H1 (cell line): ENCODE results near the gene CHTF18. TPM values are rescaled to one million over a fixed set of nuclear protein-coding genes. Genes with fewer than 3 reads are reported as not detected.

Experiments used
- CTCF ChIA-PET: fragments of 300-600 bp; sonication (Branson Sonifier 250); formaldehyde crosslinking; loops from one replicate; lab custom pipeline; 2021; ENCODE audit not compliant: partially characterized antibody; lab: Charles Lee
- POLR2A ChIA-PET: fragments of 300-600 bp; sonication (Branson Sonifier 250); formaldehyde crosslinking; loops from one replicate; lab custom pipeline; 2021; ENCODE audit warnings: inconsistent platforms; ENCODE audit not compliant: partially characterized antibody; lab: Charles Lee
- DNase-seq, 2 experiments: peaks; one replicate each; pipeline versions ENCODE4 v3.0.0 to v3.0.0-alpha.2; 2010 to 2022; ENCODE audit warnings: low spot score in 2 of 2, low read depth in 1 of 2, mixed read lengths in 1 of 2
- FAIRE-seq: peaks from 2 replicates; lab custom pipeline; 2011; peaks lifted over from hg19 to GRCh38; lab: Jason Lieb, UNC
- H2AFZ ChIP-seq: 2 replicates; pipeline ENCODE4 v1.8.1; 2012; ENCODE audit warnings: low read length, inconsistent platforms
- H2AK5ac ChIP-seq: 2 replicates; pipeline ENCODE4 v1.6.1; 2013; ENCODE audit warnings: low read depth, low read length
- H2BK120ac ChIP-seq: replicated peaks from 2 replicates; pipeline ENCODE3; 2013; ENCODE audit warnings: low read depth, low read length, inconsistent platforms
- H2BK12ac ChIP-seq: 2 replicates; pipeline ENCODE4 v1.6.1; 2013; ENCODE audit warnings: low read depth, low read length
- H2BK15ac ChIP-seq: 2 replicates; pipeline ENCODE4 v1.6.1; 2013; ENCODE audit warnings: low read length
- H2BK20ac ChIP-seq: 2 replicates; pipeline ENCODE4 v1.6.1; 2013; ENCODE audit warnings: low read length
- H2BK5ac ChIP-seq: 2 replicates; pipeline ENCODE4 v1.6.1; 2013; ENCODE audit warnings: low read depth, low read length
- H3K14ac ChIP-seq: 2 replicates; pipeline ENCODE4 v1.6.1; 2013; ENCODE audit warnings: inconsistent platforms; ENCODE audit not compliant: insufficient read length
- H3K18ac ChIP-seq: 2 replicates; pipeline ENCODE4 v1.6.1; 2013; ENCODE audit warnings: low read length; ENCODE audit errors: extremely low read depth
- H3K23ac ChIP-seq: 2 replicates; pipeline ENCODE4 v1.6.1; 2013; ENCODE audit warnings: inconsistent platforms; ENCODE audit not compliant: insufficient read length
- H3K23me2 ChIP-seq: 2 replicates; pipeline ENCODE4 v1.6.1; 2013; ENCODE audit warnings: low read depth, low read length
- H3K27ac ChIP-seq: 2 replicates; pipeline ENCODE4 v1.6.1; 2011; ENCODE audit warnings: low read depth, low read length, inconsistent platforms
- H3K27me3 ChIP-seq, 4 experiments: replicated peaks in 1 of 4; 1 replicate in 1 of 4; 2 replicates in 3 of 4; pipeline versions ENCODE4 v1.6.1 to v1.8.1; 2011 to 2013; ENCODE audit warnings: low read length in 3 of 4, mild to moderate bottlenecking in 3 of 4, inconsistent platforms in 2 of 4, mixed read lengths in 2 of 4, moderate library complexity in 1 of 4; ENCODE audit not compliant: control insufficient read depth in 3 of 4, insufficient read depth in 3 of 4; ENCODE audit errors: extremely low read depth in 1 of 4
- H3K36me3 ChIP-seq, 4 experiments: 2 replicates each; pipeline versions ENCODE4 v1.6.1 to v1.8.1; 2011 to 2013; ENCODE audit warnings: mild to moderate bottlenecking in 4 of 4, low read length in 3 of 4, moderate library complexity in 2 of 4, control low read depth in 1 of 4, inconsistent platforms in 1 of 4; ENCODE audit not compliant: insufficient read depth in 4 of 4, control insufficient read depth in 2 of 4
- H3K4ac ChIP-seq: replicated peaks from 2 replicates; pipeline ENCODE3; 2013; ENCODE audit warnings: low read length, low read depth, mixed read lengths, inconsistent platforms; ENCODE audit not compliant: insufficient read length
- H3K4me1 ChIP-seq, 4 experiments: replicated peaks in 1 of 4; 1 replicate in 1 of 4; 2 replicates in 3 of 4; pipeline versions ENCODE4 v1.6.1 to v1.8.1; 2011 to 2013; ENCODE audit warnings: low read length in 3 of 4, inconsistent platforms in 2 of 4, mixed read lengths in 1 of 4; ENCODE audit not compliant: insufficient read depth in 4 of 4, control insufficient read depth in 3 of 4
- H3K4me2 ChIP-seq, 2 experiments: 2 replicates each; pipeline versions ENCODE4 v1.6.1 to v1.8.1; 2011 to 2013; ENCODE audit warnings: low read depth in 2 of 2, low read length in 2 of 2, control low read depth in 1 of 2, inconsistent platforms in 1 of 2, mild to moderate bottlenecking in 1 of 2; ENCODE audit not compliant: insufficient read depth in 1 of 2
- H3K4me3 ChIP-seq, 4 experiments: fragments of 200-600, 300-600 bp in 1 of 4; sonication (generic), shearing (Covaris generic), sonication (Bioruptor Twin) in 1 of 4; 2 replicates each; pipeline versions ENCODE4 v1.5.1 to v1.8.1; 2011 to 2016; ENCODE audit warnings: low read length in 4 of 4, low read depth in 3 of 4, control low read depth in 2 of 4, inconsistent platforms in 2 of 4, mild to moderate bottlenecking in 2 of 4, mixed read lengths in 1 of 4, moderate library complexity in 1 of 4; ENCODE audit not compliant: insufficient read depth in 2 of 4; ENCODE audit errors: extremely low read depth in 1 of 4
- H3K56ac ChIP-seq: replicated peaks from 2 replicates; pipeline ENCODE3; 2013; ENCODE audit warnings: low read depth, mild to moderate bottlenecking, mixed read lengths, low read length, inconsistent platforms; ENCODE audit not compliant: insufficient read length
- H3K79me1 ChIP-seq: 2 replicates; pipeline ENCODE4 v1.6.1; 2013; ENCODE audit warnings: low read depth, low read length, control low read depth
- H3K79me2 ChIP-seq, 2 experiments: 2 replicates each; pipeline versions ENCODE4 v1.6.1 to v1.8.1; 2012 to 2013; ENCODE audit warnings: low read length in 2 of 2, mild to moderate bottlenecking in 2 of 2, inconsistent platforms in 1 of 2; ENCODE audit not compliant: insufficient read depth in 2 of 2, control insufficient read depth in 1 of 2
- H3K9ac ChIP-seq, 4 experiments: replicated peaks in 1 of 4; 1 replicate in 1 of 4; 2 replicates in 3 of 4; pipeline versions ENCODE4 v1.6.1 to v1.8.1; 2011 to 2013; ENCODE audit warnings: low read depth in 3 of 4, low read length in 3 of 4, control low read depth in 2 of 4, mild to moderate bottlenecking in 2 of 4, moderate library complexity in 2 of 4, inconsistent platforms in 1 of 4; ENCODE audit errors: extremely low read depth in 1 of 4
- H3K9me3 ChIP-seq, 2 experiments: 2 replicates each; pipeline versions ENCODE4 v1.6.1 to v1.8.1; 2012 to 2013; ENCODE audit warnings: mild to moderate bottlenecking in 2 of 2, moderate library complexity in 2 of 2, control low read depth in 1 of 2, inconsistent platforms in 1 of 2, low read depth in 1 of 2, low read length in 1 of 2, mixed read lengths in 1 of 2; ENCODE audit not compliant: insufficient read depth in 2 of 2
- H4K20me1 ChIP-seq, 2 experiments: replicated peaks in 1 of 2; 2 replicates each; pipeline versions ENCODE3 to v1.8.1; 2011 to 2013; ENCODE audit warnings: inconsistent platforms in 2 of 2, low read length in 2 of 2, mild to moderate bottlenecking in 1 of 2; ENCODE audit not compliant: insufficient read depth in 2 of 2, control insufficient read depth in 1 of 2
- H4K5ac ChIP-seq: 2 replicates; pipeline ENCODE4 v1.6.1; 2013; ENCODE audit warnings: low read length, low read depth, mixed read lengths, inconsistent platforms; ENCODE audit not compliant: insufficient read length
- H4K8ac ChIP-seq: 2 replicates; pipeline ENCODE4 v1.8.0; 2013; ENCODE audit warnings: mild to moderate bottlenecking, moderate library complexity, low read length, inconsistent platforms; ENCODE audit not compliant: insufficient read depth; ENCODE audit errors: extremely low read depth
- H4K91ac ChIP-seq: replicated peaks from 2 replicates; pipeline ENCODE3; 2013; ENCODE audit warnings: low read length, mixed read lengths, inconsistent platforms; ENCODE audit not compliant: insufficient read length
- FOSL1 ChIP-seq: IDR thresholded peaks from 2 replicates; pipeline ENCODE4 v1.6.1; 2011; ENCODE audit warnings: mild to moderate bottlenecking, low read depth, low read length, moderate library complexity; ENCODE audit not compliant: insufficient read depth
- JUN ChIP-seq: IDR thresholded peaks from 2 replicates; pipeline ENCODE4 v1.6.1; 2011; ENCODE audit warnings: low read depth, mild to moderate bottlenecking, improper control_type of control experiment, low read length
- JUND ChIP-seq: IDR thresholded peaks from 2 replicates; pipeline ENCODE4 v1.6.1; 2011; ENCODE audit warnings: mild to moderate bottlenecking, improper control_type of control experiment, low read length
- KDM5A ChIP-seq: fragments of 200-600 bp; IDR thresholded peaks from 2 replicates; pipeline ENCODE4 v1.7.1; 2012; ENCODE audit warnings: mild to moderate bottlenecking, low read length, inconsistent platforms, mixed read lengths
- MAFK ChIP-seq: IDR thresholded peaks from 2 replicates; pipeline ENCODE4 v1.6.1; 2012; ENCODE audit warnings: low read depth, mild to moderate bottlenecking, improper control_type of control experiment, low read length
- POLR2AphosphoS5 ChIP-seq: IDR thresholded peaks from 2 replicates; pipeline ENCODE4 v1.6.1; 2011; ENCODE audit warnings: low read depth, low read length
- RAD21 ChIP-seq, 2 experiments: IDR thresholded peaks in 1 of 2; conservative IDR thresholded peaks in 1 of 2; 2 replicates each; pipeline ENCODE4 v1.6.1; 2011; ENCODE audit warnings: low read depth in 2 of 2, low read length in 2 of 2, improper control_type of control experiment in 1 of 2, inconsistent platforms in 1 of 2, mild to moderate bottlenecking in 1 of 2, moderate library complexity in 1 of 2
- RBBP5 ChIP-seq: IDR thresholded peaks from 2 replicates; pipeline ENCODE4 v1.7.1; 2012; ENCODE audit warnings: low read depth, mild to moderate bottlenecking, inconsistent platforms, low read length, moderate library complexity, borderline replicate concordance
- SIN3A ChIP-seq, 2 experiments: IDR thresholded peaks in 1 of 2; conservative IDR thresholded peaks in 1 of 2; 2 replicates each; pipeline ENCODE4 v1.6.1; 2011 to 2012; ENCODE audit warnings: low read length in 2 of 2, improper control_type of control experiment in 1 of 2, low read depth in 1 of 2, mild to moderate bottlenecking in 1 of 2
- SIX5 ChIP-seq: IDR thresholded peaks from 2 replicates; pipeline ENCODE4 v1.6.1; 2011; ENCODE audit warnings: mild to moderate bottlenecking, low read depth, low read length
- WGBS, 2 experiments: shearing (Covaris generic) in 1 of 2; methylation state at CpG; one replicate each; pipeline versions ENCODE4 v1.1.6 to v1.1.7; 2013 to 2015; ENCODE audit warnings: low lambda C conversion rate in 2 of 2, mixed read lengths in 2 of 2, inconsistent platforms in 1 of 2, low coverage in 1 of 2, missing lambda C conversion rate in 1 of 2; ENCODE audit not compliant: insufficient replicate concordance in 2 of 2, insufficient coverage in 1 of 2, insufficient read length in 1 of 2; ENCODE audit errors: extremely low coverage in 1 of 2, missing lambda C conversion rate in 1 of 2; 5-methylcytosine and 5-hydroxymethylcytosine counted together
- polyA plus RNA-seq, 7 experiments: library from polyadenylated mRNA; depleted of rRNA in 3 of 7; stranded (reverse) in 5 of 7; unstranded in 2 of 7; fragments of >200 nt in 5 of 7; fragments of 200-250 nt in 2 of 7; gene quantifications; 1 replicate in 5 of 7; 2 replicates in 1 of 7; 4 replicates in 1 of 7; pipeline versions ENCODE4 v1.2.1 to v1.2.3, GENCODE V29; 2011 to 2013; ENCODE audit warnings: missing spikeins in 2 of 7, mixed read lengths in 2 of 7
- total RNA-seq: library from RNA; stranded (reverse); fragmentation: NEBNext Ultra II Directional; extraction: Animal tissue kit (Norgen Biotek cat#: 25700); gene quantifications from 2 replicates; pipeline ENCODE4 v1.2.1, GENCODE V29; 2021

The CHTF18 gene
- total and polyA plus RNA-seq, 2 of the 8 experiments (the other 6 are each of a cell fraction or from before 2014, with no cell fraction given) = 75.3 to 104 TPM

- FAIRE-seq = no peak
- Histone ChIP-seq H3K27me3 (no peaks in the 10 kb centered on the region), H2BK20ac (no peak overlapping the region), H3K79me2 (no peaks in the 10 kb centered on the region), H3K4me2 (no peak overlapping the region), H3K23me2 (no peaks in the 10 kb centered on the region), H3K9me3 (peaks cover 15 to 55% of the 10 kb centered on the region in 2 experiments; a peak in 3 of 4 replicates), H2BK120ac (no peak overlapping the region), H2BK5ac (no peak overlapping the region), H4K8ac (no peak overlapping the region), H4K91ac (no peak overlapping the region), H2AK5ac (no peak overlapping the region), H3K79me1 (no peaks in the 10 kb centered on the region), H3K4me3 (no peak overlapping the region), H3K18ac (no peak overlapping the region), H3K9ac (no peak overlapping the region), H3K56ac (no peak overlapping the region), H3K27ac (no peak overlapping the region), H3K4me1 (no peaks in the 10 kb centered on the region), H3K14ac (no peak overlapping the region), H3K4ac (no peak overlapping the region), H2BK15ac (no peak overlapping the region), H4K20me1 (no peaks in the 10 kb centered on the region), H3K23ac (no peak overlapping the region), H4K5ac (no peak overlapping the region), H2BK12ac (no peak overlapping the region), H3K36me3 (no peaks in the 10 kb centered on the region), H2AFZ (no peak overlapping the region)
- POLR2A ChIA-PET = no interaction called here
- 89% methylated on average over 7 of the region's 10 CpGs; no CpG with 5 or more reads in 1 of the 2 experiments for WGBS, 2 experiments
- TF ChIP-seq JUND (no peak), SIX5 (no peak), POLR2AphosphoS5 (no peak), RBBP5 (no peak), SIN3A (conservative IDR thresholded peaks at IDR 0.05 in 1 of 2, IDR thresholded peaks at IDR 0.05 in 1 of 2; ENCODE audit: low read depth in 1 of 2, low read length in 2 of 2) (no peak), FOSL1 (no peak), MAFK (no peak), JUN (no peak), KDM5A (no peak), RAD21 (IDR thresholded peaks at IDR 0.05 in 1 of 2, conservative IDR thresholded peaks at IDR 0.05 in 1 of 2; ENCODE audit: low read depth in 2 of 2, low read length in 2 of 2) (no peak)
- CTCF ChIA-PET = no interaction called here
- DNase-seq = no peak
Observed at GRCh38 chr16:835373-835772, 47.0 kb downstream of the CHTF18 start.
